ENCODE measurements around the gene SCFD2.
"Not testable (repeated sequence)": the region's sequence is repeated elsewhere in the genome, so short reads cannot be mapped to it uniquely, and the experiment has no call there.

Gene SCFD2

DNA sequence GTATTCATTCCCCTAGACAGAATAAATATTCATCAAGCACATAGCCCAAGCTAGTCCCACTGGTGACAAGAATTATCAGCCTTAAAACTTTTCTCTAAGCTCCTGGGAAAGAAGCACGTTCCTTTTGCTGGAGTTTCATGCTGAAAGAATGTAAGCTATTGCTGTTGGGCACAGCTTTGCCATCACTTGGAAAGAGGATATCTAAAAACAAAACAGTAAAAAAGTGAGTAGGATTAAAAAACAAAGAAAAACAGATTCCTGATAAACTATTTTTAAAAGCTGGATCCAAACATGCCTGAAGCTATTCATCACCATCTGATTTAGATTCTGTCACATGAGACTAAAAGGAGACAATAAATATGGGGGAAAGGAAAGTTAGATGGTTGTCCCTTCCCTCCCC lies 176.8 kb downstream of the SCFD2 start:
- peak; percentile 60 for DNase-seq (ENCODE audit: low read depth)

DNA sequence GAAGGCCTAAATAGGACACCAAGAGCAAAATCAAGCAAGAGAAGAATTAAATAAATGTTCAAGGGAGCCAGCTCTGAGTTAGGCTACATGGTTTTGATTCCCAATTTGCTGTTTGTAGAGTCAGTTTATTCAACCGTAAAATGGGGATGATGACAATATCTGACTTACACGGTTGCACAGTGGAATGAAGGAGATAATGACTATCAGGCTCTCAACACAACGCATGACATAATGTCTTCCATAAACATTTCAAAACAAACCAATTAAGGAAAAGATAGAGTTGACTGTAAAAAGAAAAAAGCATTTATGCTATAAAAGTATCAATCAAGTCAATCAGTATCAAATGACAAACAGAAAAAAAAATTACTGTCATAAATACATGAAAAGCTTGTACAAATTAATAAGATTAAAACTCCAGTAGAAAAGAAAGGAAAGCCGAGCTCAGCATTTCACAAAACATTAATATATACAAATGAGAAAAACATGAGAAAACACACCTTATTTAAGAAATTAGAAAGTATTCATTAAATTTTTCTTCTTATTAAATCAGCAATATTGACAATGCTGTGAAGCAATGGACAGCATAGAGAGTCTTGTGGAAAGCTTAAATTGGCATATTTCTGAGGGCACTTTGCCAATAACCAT lies 179.0 kb downstream of the SCFD2 start:
- no peak for DNase-seq (ENCODE audit: low read depth)

DNA sequence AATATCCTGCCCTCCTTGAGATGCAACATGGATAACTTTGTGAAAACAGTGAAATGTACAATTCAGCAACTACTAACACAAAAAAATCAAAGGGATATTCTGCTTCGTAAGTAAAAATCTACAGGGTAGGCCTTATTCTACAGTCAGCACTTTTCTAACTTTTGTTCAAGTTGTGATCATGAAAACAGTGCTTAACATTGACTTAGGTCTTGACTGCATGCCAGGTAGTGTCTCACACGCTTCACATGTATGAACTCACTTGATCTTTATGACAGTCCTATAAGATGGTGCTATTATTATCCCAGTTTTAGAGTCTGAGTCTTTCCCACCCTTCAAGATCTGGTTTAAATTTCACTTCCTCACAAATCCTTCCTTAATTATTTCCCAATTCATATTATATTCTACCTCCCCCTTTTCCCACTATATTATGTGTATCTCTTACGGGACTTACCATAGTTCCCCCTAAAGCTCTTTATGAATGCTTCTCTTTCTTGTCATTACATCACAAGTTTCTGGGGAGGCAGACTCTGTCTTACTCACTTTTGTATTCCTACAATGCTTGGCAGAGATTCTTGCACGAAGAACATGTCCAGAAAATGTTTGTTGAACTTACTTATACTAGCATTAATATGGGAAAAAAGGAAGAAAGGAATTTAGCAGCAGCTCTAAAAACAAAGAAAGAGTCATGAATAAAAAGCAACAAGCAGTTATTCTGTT lies 179.8 kb downstream of the SCFD2 start:
- DNase-seq (ENCODE audit: low read depth), result no peak

DNA sequence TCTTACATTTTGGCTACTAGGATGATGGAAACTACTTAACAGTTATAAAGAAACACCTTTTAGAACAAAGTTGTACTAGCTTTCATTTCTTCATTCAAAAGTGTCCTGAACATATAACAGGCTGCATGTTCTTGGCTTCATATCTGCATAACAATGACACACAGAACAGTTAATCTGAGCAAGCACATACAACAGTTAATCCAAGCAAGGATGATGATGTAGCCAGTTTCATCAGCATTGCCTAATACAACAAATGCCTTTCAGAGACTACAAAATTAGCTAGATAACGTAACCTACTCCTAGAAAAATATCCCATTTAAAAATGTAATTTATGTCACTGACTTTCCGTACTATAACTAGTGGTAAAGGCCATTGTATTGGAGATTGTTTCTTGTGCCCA lies 182.1 kb downstream of the SCFD2 start:
- no peak for DNase-seq (ENCODE audit: low read depth)

DNA sequence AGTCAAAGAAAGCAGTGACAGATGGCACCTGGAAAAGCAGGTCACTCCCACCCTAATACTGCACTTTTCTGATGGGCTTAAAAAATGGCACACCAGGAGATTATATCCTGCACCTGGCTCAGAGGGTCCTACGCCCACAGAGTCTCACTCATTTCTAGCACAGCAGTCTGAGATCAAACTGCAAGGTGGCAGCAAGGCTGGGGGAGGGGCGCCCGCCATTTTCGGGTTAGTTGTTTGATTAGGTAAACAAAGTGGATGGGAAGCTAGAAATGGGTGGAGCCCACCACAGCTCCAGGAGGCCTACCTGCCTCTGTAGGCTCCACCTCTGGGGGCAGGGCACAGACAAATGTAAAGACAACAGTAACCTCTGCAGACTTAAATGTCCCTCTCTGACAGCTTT lies 188.1 kb downstream of the SCFD2 start:
- DNase-seq (ENCODE audit: low read depth), result not testable (repeated sequence)

DNA sequence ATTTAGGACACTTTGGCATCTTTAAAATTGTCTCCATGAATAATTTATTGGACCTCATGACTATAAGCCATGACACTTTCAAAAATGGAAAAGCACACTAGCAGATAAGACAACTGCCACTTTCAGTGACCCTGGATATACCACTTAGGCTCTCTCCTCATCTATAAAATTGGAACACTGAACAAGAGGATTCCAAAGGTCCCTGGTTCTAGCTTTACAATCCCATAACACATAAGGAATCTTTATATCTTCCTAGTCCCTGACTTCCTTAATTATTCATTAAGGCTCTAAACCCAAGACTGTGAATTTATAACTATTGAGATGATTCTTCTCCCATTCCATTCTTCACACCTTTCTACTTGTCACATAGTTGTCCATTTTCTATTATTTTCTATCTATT lies 190.2 kb downstream of the SCFD2 start:
- DNase-seq (ENCODE audit: low read depth), result no peak

DNA sequence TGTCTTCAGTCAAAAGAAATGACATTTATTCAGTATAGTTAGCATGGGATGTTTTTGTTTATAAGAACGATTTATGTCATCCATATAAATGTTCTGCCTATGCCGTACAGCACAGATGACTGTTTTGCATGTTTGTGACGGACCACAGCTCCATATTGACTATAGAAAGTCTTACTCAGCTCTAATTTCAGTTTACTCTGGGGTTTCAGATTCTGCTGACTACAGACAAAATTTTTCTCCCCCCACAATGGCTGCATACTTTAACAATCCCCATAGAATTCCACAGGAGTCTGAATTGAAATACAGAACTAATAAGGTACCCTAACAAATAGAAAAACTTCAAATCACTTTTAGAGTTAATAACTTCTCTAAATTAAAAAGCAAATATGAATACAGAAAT lies 191.0 kb downstream of the SCFD2 start:
- no peak for DNase-seq (ENCODE audit: low read depth)

DNA sequence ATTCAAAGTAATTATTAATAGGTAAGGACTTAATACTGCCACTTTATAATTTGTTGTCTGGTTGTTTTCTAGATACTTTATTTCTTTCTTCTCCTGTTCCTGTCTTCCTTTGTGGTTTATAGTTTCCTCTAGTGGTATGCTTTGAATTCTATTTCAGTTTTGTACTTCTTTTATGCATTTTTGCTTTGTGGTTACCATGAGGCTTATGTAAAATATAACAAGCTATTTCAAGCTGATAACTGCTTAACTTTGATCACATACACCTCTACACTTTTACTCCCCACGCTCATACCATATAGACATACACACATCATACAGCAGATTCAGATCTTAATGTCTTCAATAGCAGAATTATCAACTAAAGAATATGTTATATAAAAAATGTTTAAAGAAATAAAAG lies 192.3 kb downstream of the SCFD2 start:
- DNase-seq (ENCODE audit: low read depth), result no peak

DNA sequence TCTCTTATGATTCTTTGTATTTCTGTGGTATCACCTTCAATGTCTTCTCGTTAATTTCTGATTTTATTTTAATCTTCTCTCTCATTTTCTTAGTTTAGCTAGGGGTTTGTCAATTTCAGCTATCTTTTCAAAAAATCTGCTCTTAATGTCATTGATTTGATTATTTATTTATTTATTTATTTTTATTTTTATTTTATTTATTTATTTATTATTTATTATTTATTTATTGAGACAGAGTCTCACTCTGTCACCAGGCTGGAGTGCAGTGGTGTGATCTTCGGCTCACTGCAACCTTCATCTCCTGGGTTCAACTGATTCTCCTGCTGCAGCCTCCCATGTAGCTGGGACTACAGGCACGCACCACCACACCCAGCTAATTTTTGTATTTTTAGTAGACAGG lies 194.1 kb downstream of the SCFD2 start:
- no peak for DNase-seq (ENCODE audit: low read depth)

DNA sequence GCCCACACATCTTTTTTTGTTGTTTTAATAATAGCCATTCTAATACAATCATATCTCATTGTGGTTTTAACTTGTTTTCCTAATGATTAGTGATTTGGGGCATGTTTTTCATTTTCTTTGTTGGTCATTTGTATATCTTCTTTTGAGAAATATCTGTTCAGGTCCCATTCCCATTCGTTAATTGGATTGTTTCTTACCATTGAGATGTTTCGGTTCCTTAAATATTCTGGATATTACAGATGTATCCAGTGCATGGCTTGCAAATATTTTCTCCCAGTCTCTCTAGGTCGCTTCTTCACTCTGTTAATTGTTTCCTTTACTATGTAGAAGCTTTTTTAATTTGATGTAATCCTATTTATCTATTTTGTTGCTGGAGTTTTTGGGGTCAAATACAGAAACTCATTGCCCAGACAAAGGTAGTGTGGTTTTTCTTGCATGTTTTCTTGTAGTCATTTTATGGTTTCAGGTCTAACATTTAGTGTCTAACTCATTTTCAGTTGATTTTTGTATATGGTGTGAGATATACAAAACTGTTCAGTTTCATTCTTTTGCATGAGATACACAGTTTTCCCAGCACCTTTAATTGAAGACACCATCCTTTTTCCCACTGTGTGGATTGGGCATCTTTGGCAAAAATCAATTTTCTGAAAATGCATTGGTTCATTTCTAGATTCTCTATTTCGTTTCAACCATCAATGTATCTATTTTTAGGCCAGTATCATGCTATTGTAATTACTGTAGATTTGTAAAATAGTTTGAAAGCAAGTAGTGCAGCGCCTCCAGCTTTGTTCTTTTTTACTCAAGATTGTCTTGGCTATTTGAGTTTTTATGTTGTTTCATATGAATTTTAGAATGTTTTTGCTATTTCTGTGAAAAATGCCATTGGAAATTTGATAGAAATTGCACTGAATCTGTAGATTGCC lies 195.9 kb downstream of the SCFD2 start:
- no peak for DNase-seq (ENCODE audit: low read depth)

DNA sequence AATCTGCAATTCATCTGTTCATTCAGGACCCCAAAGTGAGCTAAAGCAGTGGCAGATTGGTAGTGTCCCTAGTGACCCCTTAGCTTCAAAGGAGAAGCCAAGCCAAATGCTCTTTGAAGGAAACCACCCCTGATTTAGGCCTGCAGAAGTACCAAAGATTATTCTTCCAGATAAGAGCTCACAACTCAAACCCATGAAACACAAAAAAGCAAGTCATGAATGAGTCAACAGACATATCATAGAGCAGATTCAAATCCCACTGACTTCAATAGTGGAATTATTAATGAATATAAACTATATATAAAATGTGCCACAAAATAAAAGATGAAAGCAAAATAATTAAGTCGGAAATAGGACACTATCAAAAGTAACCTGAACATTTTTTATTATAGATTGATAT lies 197.6 kb downstream of the SCFD2 start:
- DNase-seq (ENCODE audit: low read depth), result no peak

DNA sequence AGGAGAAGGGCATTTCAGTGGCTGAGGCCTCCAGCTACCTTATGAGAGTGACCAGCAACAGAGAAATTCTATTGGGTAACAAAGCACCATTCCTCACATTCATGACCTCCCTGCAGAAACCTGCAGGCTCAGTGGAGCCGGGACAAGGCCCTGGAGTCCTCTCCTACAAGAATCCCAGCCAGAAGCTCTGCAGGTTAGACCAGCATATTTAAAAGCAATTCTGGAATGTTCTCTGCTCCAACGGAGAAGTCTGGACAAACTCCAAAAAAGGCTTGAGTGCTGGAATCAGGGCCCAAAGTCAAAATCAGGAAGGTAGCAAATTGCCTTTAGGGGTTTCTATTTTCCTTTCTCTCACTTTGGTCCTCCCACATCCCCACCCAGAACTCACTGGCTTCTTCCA lies 202.9 kb downstream of the SCFD2 start:
- no peak for DNase-seq (ENCODE audit: low read depth)

DNA sequence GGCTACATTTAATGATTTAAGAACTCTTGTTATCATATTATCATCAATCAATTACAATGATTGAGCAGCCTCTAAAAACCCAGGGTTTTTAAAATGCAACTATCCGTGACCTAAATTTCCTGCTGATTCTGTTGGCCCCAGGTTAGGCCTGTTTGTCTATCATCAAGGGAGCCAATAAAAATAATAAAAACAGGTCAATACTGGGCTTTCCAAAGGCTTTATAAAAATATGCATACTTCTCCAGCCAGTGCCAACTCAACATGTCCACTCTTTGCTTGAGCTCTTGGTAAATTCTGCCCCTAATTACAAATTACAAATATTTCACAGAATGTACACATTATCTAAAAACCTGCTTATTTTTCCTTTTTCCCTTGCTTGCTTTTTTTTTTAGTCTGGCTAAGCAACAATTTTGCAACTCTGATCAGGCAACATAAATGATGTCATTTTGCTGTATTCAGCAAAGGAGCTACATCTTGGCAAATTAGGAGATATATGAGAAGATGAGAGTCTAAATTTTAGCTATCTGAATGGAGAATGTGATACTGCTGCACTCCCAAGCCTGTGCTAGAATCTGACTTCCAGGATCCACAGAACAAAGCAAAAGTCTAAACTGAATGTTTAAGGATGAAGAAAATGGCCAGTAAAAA lies 204.0 kb downstream of the SCFD2 start:
- no peak for DNase-seq (ENCODE audit: low read depth)

DNA sequence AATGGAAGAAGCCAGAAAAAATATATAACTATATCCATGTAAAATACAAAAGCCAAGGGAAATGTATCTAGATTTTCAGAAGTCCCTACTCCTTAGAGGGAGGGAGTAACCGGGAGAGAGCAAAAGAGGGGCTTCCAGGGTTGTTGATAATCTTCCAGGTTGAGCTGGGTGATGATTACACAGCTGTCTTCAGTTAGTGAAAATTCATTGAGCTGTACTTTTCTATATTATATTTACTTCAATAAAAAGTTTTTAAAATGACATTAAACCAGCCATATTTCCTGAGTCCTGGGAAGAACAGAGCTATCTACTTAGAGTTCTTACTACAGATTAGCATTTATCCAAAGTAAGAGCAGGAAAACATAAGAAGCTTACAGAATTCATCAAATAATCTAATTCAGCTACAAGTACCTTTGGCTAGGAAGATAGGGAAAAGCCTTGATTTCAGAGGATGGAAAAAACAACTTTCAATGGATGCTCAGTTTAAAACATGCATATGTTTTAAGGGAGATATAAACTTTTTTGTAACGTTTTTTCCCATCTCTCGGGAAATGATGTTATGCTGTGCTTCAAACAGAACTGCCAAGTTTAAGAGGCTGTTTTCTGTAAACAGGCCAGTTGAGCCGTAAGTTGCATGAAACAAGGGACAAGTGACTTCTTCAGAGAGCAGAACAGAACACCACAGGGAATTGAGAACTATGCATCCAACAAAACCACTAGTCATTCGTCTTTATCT lies 204.6 kb downstream of the SCFD2 start:
- no peak for DNase-seq (ENCODE audit: low read depth)

DNA sequence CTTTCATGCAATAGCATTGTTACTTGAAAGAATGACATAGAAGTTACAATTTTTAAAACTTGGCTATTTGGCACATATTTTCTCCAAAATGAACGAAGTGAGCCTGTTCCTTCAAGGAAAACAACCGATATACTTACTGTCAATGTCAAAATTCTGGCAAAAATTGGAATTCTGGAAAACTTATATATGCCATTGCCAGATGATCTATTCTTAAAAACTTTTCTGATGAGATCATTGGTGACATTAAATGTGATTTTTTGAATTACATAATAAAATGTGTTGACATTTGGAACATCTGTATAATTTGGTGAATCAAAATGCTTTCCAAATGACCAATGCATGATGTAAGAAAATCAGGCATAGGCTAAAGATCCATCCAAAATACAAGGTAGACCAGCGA lies 209.0 kb downstream of the SCFD2 start:
- no peak for DNase-seq (ENCODE audit: low read depth)

DNA sequence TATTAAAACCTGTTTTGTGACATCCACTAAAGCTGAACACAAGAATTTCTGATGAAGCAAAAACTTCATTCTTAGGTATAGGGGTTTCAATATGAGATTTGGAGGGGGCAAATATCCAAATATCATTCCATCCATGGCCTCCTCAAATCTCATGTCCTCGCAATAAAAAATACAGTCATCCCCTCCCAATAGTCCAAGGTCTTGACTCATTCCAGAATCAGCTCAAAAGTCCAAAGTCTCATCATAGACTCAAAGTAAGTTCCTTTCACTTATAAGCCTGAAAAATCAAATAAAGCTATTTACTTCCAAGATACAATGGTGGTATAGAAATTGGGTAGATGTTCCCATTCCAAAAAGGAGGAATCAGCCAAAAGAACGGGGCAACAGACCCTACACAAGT lies 213.4 kb downstream of the SCFD2 start:
- no peak for DNase-seq (ENCODE audit: low read depth)

DNA sequence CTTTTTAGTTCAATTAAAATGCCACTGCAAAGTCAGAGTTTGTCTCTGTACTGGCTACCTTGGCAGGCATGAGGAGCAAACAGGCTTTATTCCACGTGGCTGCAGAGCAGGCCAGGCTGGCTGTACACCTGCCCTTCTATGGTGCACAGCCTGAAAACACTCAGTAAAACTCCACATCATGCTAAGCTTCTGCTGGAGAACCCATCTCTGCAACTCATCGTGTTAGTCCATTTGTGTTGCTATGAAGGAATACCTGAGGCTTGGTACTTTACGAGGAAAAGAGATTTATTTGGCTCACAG lies 214.4 kb downstream of the SCFD2 start:
- DNase-seq (ENCODE audit: low read depth), result no peak

DNA sequence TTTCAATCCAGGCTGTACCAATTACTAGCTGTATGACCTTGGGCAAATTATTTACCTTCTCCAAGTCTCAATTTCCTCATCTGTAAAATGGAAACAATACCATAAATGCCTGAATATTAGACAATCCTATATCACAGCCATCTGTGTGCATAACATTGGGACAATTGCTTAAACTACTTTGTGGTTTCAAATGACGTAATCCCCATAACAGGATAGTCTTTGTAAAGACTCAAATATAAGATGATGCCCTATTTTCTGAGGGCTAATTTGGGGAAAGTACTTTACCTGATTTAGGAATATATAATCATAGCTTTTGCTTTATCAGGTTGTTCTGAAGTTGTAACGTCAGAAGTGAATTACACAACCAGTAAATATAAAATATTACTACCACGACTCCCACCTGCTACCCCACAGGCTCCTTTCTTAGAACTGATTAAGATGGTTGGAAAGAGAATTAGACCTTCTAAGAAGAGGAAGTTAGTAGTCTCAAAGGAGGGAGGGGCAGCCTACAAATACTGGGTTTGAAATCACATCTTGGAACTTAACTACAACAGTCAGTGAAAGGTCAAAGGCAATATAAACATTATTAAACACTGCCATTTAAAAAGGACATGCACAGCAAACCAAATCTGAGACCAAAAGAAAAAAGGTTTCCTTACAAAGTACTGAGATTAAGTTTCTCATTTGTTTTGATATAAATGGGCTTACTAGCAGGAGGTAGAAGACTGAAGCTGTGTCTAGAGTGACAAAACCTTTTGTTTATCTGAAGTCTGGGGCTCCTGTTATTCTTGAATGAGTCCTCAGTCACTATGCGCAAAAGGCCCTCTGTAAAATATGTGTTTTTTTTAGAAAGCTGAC lies 215.0 kb downstream of the SCFD2 start:
- DNase-seq (ENCODE audit: low read depth), result no peak

DNA sequence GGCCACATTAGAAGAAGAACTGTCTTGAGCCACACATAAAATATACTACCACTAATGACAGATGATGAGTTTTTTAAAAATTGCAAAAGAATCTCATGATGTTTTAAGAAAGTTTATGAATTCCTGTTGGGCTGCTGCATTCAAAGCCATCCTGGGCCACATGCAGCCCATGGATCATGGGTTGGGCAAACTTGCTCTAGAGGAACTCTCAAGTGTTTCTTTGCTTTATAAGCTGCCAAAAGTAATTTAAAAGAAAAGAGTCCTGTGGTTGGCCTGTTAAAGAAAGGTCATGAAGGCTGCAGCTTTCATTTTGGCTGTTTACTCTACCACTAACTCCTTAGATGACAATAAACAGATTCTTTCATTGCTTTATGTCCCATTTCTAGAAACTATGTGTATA lies 218.2 kb downstream of the SCFD2 start:
- no peak for DNase-seq (ENCODE audit: low read depth)

DNA sequence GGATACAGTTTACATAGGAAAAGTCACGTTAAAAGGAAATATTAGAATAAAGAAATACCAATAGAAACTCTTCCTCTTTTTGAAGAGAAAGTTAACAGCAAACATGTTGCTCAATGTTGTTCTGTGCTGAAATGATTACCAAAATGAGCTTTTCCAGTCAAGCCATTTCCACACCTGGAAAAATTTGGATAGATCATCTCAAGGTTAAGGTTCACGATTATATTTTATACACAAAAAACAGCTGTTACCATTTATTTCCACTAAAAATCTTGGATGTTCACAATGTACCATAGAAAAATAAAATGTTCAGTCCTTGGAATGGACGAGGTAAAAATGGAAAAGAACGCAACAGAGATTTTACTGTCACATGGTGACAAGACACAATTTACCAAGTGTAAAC lies 218.7 kb downstream of the SCFD2 start:
- no peak for DNase-seq (ENCODE audit: low read depth)

DNA sequence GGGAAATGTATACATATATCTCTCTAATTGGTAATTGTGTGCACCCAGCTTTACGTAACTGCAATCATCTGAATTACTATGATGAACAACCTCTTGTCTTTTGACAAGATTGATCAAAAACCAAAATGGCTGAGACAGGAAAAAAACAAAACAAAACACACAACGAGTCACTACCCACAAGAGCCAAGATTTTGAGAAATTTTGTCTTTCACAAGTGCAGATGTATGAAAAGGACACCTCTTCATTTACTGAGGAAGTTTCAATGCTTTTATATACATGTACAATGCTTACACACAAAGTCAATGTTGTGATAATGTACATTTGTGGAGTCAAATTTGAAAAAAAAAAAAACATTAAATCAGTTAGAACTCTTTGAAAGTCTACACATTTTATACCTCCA lies 224.6 kb downstream of the SCFD2 start:
- DNase-seq (ENCODE audit: low read depth), result no peak

All from non-pigmented ciliary epithelial cell (primary cell).